Measurements from ENCODE around the gene CD180. TPM values are rescaled to one million over a fixed set of nuclear protein-coding genes. Genes with fewer than 3 reads are reported as not detected.

Gene CD180
- total and polyA plus RNA-seq, 9 of the 15 experiments (the other 6 are each of a cell fraction or from before 2014, with no cell fraction given), result 0.01 to 0.07 TPM; not detected in 7

GRCh38 chr5:67149057-67149950 is 47.3 kb downstream of the CD180 start (continued):
- TF ChIP-seq TCFL5 (CRISPR knock-in tag; conservative IDR thresholded peaks at IDR 0.05) (no peak), NFIC (IDR thresholded peaks at IDR 0.05) (peak; percentile 27; the same call in 1 of the 2 replicates), TAF9B (IDR thresholded peaks at IDR 0.05; ENCODE audit: partially characterized antibody) (no peak), ARNT (IDR thresholded peaks at IDR 0.05) (no peak), TBP (optimal IDR thresholded peaks at IDR 0.05; ENCODE audit: low read depth, low read length) (no peak), BHLHE40 (IDR thresholded peaks at IDR 0.05; ENCODE audit: low read length) (no peak), POLR2B (IDR thresholded peaks at IDR 0.05; ENCODE audit: low read depth, partially characterized antibody) (no peak)

GRCh38 chr5:67147760-67148159 is 48.8 kb downstream of the CD180 start:
- H3K36me3 ChIP-seq (ENCODE audit: control insufficient read depth, insufficient read depth, low read length), result peaks cover 27% of the 10 kb centered on the region; the same call in 2 of the 3 replicates
- no TSS peak for BruUV-seq (replicated peaks)

More at GRCh38 chr5:67147760-67148159, 48.8 kb downstream of the CD180 start:
- H3K27ac ChIP-seq (ENCODE audit: extremely low read depth, low read depth, low read length), result no peak overlapping the region
- CTCF ChIA-PET (ENCODE audit: low intra/inter-chr PET ratio), result no interaction called here
- no peak overlapping the region for H3K4me3 ChIP-seq
- TF ChIP-seq ZNF3 (CRISPR knock-in tag; IDR thresholded peaks at IDR 0.05) (no peak), FOXK1 (CRISPR knock-in tag; IDR thresholded peaks at IDR 0.05; ENCODE audit: borderline replicate concordance) (no peak), ZKSCAN3 (CRISPR knock-in tag; IDR thresholded peaks at IDR 0.05) (no peak), DNMT1 (IDR thresholded peaks at IDR 0.05) (no peak), SMARCA4 (IDR thresholded peaks at IDR 0.05) (no peak)
- no peaks in the 10 kb centered on the region for H4K20me1 ChIP-seq (replicated peaks; ENCODE audit: control insufficient read depth, insufficient read depth, low read length)
- no peak overlapping the region for H2AFZ ChIP-seq (ENCODE audit: low read depth, low read length)
- H3K9me1 ChIP-seq (ENCODE audit: control insufficient read depth, insufficient read depth, low read length), result no peaks in the 10 kb centered on the region
- in situ Hi-C loops (cut with MboI) (loop anchor here (10.0 kb wide), 1 partner anchor 153 kb away; no protein-coding TSS in a partner anchor), intact Hi-C loops (cut with micrococcal nuclease) (no loop called here)
- no peak overlapping the region for H3K9ac ChIP-seq (ENCODE audit: insufficient read depth in 1 of 2, low read depth in 2 of 2, low read length in 2 of 2)
- H3K4me2 ChIP-seq (ENCODE audit: insufficient read depth, low read length), result no peak overlapping the region
- DNase-seq (ENCODE audit: extremely low read depth in 1 of 4, low spot score in 3 of 4) (no peak), ATAC-seq (0 out of 3 replicates have a peak, but pooled peaks have one; percentile 43), FAIRE-seq (no peak)
- POLR2A ChIA-PET, result no interaction called here
- H3K79me2 ChIP-seq (ENCODE audit: control insufficient read depth, insufficient read depth, low read length), result no peaks in the 10 kb centered on the region
- 79% methylated on average over 3 of the region's 3 CpGs for WGBS (ENCODE audit: insufficient coverage, low coverage, missing lambda C conversion rate)
- H3K9me3 ChIP-seq (replicated peaks; ENCODE audit: control insufficient read depth, insufficient read depth, low read depth, low read length), result no peaks in the 10 kb centered on the region
- H3K27me3 ChIP-seq (ENCODE audit: control insufficient read depth in 2 of 2, insufficient read depth in 2 of 2, low read length in 2 of 2), result no peaks in the 10 kb centered on the region
- peaks cover 0 to 6% of the 10 kb centered on the region in 2 experiments; a peak in 2 of 5 replicates for H3K4me1 ChIP-seq (replicated peaks in 1 of 2; ENCODE audit: control insufficient read depth in 2 of 2, insufficient read depth in 2 of 2, low read length in 2 of 2)

All from K562 (cell line).